ENCODE measurements around the gene CRIM1.

Gene CRIM1

GRCh38 chr2:36584148-36584794, 228.7 kb downstream of the CRIM1 start:
- DNase-seq (ENCODE audit: low spot score): no peak

DNA sequence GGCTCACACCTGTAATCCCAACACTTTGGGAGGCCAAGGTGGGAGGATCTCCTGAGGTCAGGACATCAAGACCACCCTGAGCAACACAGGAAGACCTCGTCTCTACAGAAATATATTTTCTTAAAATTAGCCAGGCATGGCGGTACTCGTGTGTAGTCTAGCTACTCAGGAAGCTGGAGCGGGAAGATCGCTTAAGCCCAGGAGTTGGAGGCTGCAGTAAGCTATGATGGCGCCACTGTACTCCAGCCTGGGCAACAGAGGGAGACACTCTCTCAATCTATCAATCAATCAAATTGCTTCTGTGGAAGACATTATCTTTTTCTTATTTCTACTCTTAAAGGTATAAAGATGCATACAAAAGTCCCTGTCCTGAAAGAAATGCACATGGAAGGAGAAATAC, 231.1 kb downstream of the CRIM1 start:
- no peak for DNase-seq (ENCODE audit: low spot score)

GRCh38 chr2:36587101-36587500, 231.5 kb downstream of the CRIM1 start:
- no peak for DNase-seq (ENCODE audit: low spot score)

DNA sequence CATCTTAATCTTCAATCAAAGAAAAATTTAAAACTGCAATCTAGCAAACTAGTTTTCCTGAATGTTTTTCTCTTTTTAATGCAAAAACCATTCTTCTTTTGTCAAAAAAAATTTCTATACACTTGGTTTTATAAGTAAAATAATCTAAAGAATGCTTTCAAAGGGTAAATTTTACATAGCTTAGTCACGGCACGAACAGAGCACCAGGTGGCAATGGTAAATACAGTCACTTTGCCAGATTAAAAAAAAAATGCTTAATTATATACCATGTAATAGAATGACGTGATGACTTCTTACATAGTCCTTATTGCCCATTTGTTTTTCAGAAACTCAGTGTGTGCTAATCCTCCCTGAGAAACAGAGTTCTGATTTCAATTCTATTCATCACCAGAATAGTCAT, 232.0 kb downstream of the CRIM1 start:
- no peak for DNase-seq (ENCODE audit: low spot score)

DNA sequence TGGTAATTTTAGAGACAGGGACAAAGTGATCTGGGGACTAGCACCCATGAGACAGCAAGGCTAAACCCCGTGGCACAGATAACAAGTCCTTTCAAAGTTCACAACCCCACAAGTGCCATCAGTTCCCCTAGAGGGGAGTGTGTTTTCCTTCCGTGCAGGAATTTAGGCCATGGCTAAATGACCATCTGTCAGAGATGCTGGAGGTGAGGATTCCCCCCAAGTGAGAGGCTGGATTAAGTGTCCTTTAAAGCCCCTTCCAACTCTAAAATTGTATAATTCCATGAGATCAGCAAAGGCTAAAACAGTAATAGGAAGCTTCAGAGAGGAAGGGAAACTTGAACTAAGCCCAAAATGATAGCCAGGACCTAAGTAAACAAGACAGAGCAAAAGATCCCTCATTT, 233.7 kb downstream of the CRIM1 start:
- DNase-seq (ENCODE audit: low spot score): peak; percentile 83

DNA sequence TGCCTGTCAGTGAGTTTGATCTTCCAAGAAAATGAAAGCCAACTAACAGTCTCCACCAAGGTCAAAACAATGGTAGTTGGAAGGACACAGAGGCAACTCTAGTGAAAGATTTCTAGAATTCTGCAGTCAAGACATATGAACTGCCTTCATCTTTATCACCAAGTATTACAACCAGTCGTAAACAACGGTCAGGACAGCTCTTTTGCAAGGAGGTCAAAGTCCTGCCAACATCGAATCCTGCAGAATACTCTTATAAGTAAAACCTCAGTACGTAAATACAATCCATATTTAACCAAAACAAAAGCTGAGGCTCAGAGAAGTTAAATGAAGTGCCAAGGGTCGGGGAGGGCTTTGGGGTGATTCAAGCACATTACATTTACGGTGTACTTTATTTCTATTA, 239.3 kb downstream of the CRIM1 start:
- no peak for DNase-seq (ENCODE audit: low spot score)

GRCh38 chr2:36596397-36596796, 240.8 kb downstream of the CRIM1 start:
- no peak for DNase-seq (ENCODE audit: low spot score)

- no peak for DNase-seq (ENCODE audit: low spot score)
Measured at GRCh38 chr2:36597003-36597531, 241.5 kb downstream of the CRIM1 start.

DNA sequence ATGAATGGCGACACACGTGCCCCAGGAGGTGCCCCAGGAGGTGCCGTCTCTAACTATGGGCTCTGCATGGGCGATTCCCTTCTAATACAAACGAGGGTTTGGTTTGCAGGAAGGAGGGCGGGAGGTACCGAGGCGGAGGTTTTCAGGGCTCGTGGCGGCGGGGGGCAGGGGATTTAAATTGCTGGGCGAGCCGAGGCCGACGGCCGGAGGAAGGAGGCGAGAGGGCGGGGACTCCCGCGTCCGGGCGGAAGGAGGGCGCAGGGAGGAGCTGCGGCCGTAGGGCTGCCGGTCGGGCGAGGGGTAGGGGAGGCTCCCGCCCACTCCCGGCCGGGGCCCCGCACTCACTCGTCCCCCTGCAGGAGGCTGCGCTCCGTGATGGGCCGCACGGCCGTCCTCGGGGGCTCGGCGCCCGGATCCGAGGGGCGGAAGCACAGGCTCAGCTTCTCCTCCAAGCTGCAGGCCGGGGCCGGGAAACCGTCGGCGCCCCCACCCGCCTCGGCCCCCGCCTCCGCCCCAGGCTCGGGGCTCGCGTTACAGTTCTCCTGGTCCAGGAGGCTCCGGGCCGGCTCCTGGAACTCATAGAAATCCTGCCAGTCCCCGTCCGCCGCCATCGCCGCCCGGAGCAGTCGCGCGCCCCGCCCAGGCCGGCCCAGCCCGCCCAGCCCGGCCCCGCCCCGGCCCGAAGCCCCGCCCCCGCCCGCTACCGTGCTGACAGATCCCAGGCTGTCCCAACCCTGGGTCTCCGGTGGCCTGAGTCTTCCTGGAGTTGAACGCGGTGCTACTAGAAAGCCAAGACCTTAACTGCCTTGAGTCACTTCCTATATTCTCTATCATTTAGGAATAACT, 242.2 kb downstream of the CRIM1 start, which contains the start of gene FEZ2:
Gene FEZ2, minus strand, starts transcription at position 637 of the 846 bp plus-strand sequence. Its CDS starts 26 bp downstream, at position 611.
- peak; percentile 52 for DNase-seq (ENCODE audit: low spot score)

All from pons (tissue), 1 donor.